Endothelial cell of umbilical vein (primary cell): ENCODE results near the gene SCNN1B. TPM values are rescaled to one million over a fixed set of nuclear protein-coding genes. Genes with fewer than 3 reads are reported as not detected.

Experiments
- BruUV-seq: library from RNA; stranded (reverse); fragments of 400-500 nt; replicated peaks from 2 replicates; lab custom pipeline; 2021; lab: Mats Ljungman, UMichigan
- CTCF ChIA-PET: fragments of 300-600, 350-600 bp; sonication (Branson Sonifier 250); formaldehyde crosslinking; loops from one replicate; lab custom pipeline; 2021; ENCODE audit warnings: antibody characterized with exemption, inconsistent platforms; lab: Charles Lee
- POLR2A ChIA-PET: fragments of 300-600, 350-600 bp; sonication (Branson Sonifier 250); formaldehyde crosslinking; loops from one replicate; lab custom pipeline; 2021; ENCODE audit warnings: antibody characterized with exemption, inconsistent platforms; lab: Charles Lee
- DNase-seq: peaks from one replicate; pipeline ENCODE4 v3.0.0-alpha.2; 2011; ENCODE audit warnings: low read depth, low spot score
- FAIRE-seq: peaks from 2 replicates; lab custom pipeline; 2011; peaks lifted over from hg19 to GRCh38; lab: Jason Lieb, UNC
- H2AFZ ChIP-seq: 2 replicates; pipeline ENCODE4 v1.6.0; 2012; ENCODE audit warnings: low read depth, low read length, control low read depth, inconsistent platforms
- H3K27ac ChIP-seq: 2 replicates; pipeline ENCODE4 v1.5.1; 2011; ENCODE audit warnings: low read depth, mild to moderate bottlenecking, control low read depth, low read length, moderate library complexity; ENCODE audit not compliant: insufficient read depth
- H3K27me3 ChIP-seq, 2 experiments: 2 replicates each; pipeline versions ENCODE4 v1.6.0 to v1.6.1; 2011; ENCODE audit warnings: low read length in 2 of 2, mixed read lengths in 1 of 2; ENCODE audit not compliant: control insufficient read depth in 2 of 2, insufficient read depth in 2 of 2
- H3K36me3 ChIP-seq, 2 experiments: 2 replicates in 1 of 2; 3 replicates in 1 of 2; pipeline ENCODE4 v1.5.1; 2011; ENCODE audit warnings: low read length in 2 of 2, mild to moderate bottlenecking in 1 of 2, moderate library complexity in 1 of 2; ENCODE audit not compliant: control insufficient read depth in 2 of 2, insufficient read depth in 2 of 2; ENCODE audit errors: extremely low read depth in 1 of 2
- H3K4me1 ChIP-seq: 3 replicates; pipeline ENCODE4 v1.5.1; 2011; ENCODE audit warnings: mild to moderate bottlenecking, low read length; ENCODE audit not compliant: control insufficient read depth, insufficient read depth; ENCODE audit errors: extremely low read depth
- H3K4me2 ChIP-seq: 2 replicates; pipeline ENCODE4 v1.6.1; 2011; ENCODE audit warnings: low read length, control low read depth, mixed read lengths; ENCODE audit not compliant: insufficient read depth
- H3K4me3 ChIP-seq, 3 experiments: fragments of 200-600 bp in 1 of 3; sonication (generic), shearing (Covaris generic) in 1 of 3; replicated peaks in 1 of 3; 2 replicates each; pipeline ENCODE4 v1.5.1; 2011 to 2016; ENCODE audit warnings: control low read depth in 3 of 3, low read length in 3 of 3, mild to moderate bottlenecking in 2 of 3, inconsistent platforms in 1 of 3, low read depth in 1 of 3, moderate library complexity in 1 of 3; ENCODE audit not compliant: insufficient read depth in 1 of 3
- H3K79me2 ChIP-seq: 2 replicates; pipeline ENCODE4 v1.6.0; 2012; ENCODE audit warnings: low read length, inconsistent platforms; ENCODE audit not compliant: control insufficient read depth, insufficient read depth
- H3K9ac ChIP-seq: replicated peaks from 2 replicates; pipeline ENCODE3; 2011; ENCODE audit warnings: low read length, control low read depth; ENCODE audit not compliant: insufficient read depth; ENCODE audit errors: extremely low read depth
- H3K9me1 ChIP-seq: replicated peaks from 3 replicates; pipeline ENCODE4 v1.6.0; 2011; ENCODE audit warnings: mild to moderate bottlenecking, low read length; ENCODE audit not compliant: control insufficient read depth, insufficient read depth; ENCODE audit errors: extremely low read depth
- H3K9me3 ChIP-seq: replicated peaks from 2 replicates; pipeline ENCODE4 v1.5.1; 2012; ENCODE audit warnings: low read length, inconsistent platforms; ENCODE audit not compliant: control insufficient read depth, insufficient read depth
- H4K20me1 ChIP-seq: replicated peaks from 2 replicates; pipeline ENCODE3; 2011; ENCODE audit warnings: mild to moderate bottlenecking, low read length; ENCODE audit not compliant: control insufficient read depth, insufficient read depth; ENCODE audit errors: extremely low read depth
- CTCF ChIP-seq, 2 donors: IDR thresholded peaks; 1 replicate in 1 of 2; 2 replicates in 1 of 2; pipeline ENCODE4 v1.5.1; 2011; ENCODE audit warnings: low read length in 2 of 2, mild to moderate bottlenecking in 2 of 2, moderate library complexity in 2 of 2, control low read depth in 1 of 2, inconsistent platforms in 1 of 2, low read depth in 1 of 2; ENCODE audit not compliant: insufficient read depth in 1 of 2; ENCODE audit errors: extremely low read depth in 1 of 2
- EZH2 ChIP-seq: IDR thresholded peaks from 2 replicates; pipeline ENCODE4 v1.6.1; 2012; ENCODE audit warnings: borderline replicate concordance, low read depth, mild to moderate bottlenecking, moderate library complexity, low read length, inconsistent platforms; ENCODE audit not compliant: severe bottlenecking
- FOS ChIP-seq: IDR thresholded peaks from 2 replicates; pipeline ENCODE4 v1.6.1; 2011; ENCODE audit warnings: mild to moderate bottlenecking, low read length, moderate library complexity, borderline replicate concordance; ENCODE audit not compliant: insufficient read depth
- GATA2 ChIP-seq: IDR thresholded peaks from 2 replicates; pipeline ENCODE4 v1.7.0; 2011; ENCODE audit warnings: low read depth, mild to moderate bottlenecking, moderate library complexity, mixed read lengths, low read length; ENCODE audit not compliant: insufficient read length, insufficient read depth
- JUN ChIP-seq: IDR thresholded peaks from 2 replicates; pipeline ENCODE4 v1.6.1; 2011; ENCODE audit warnings: borderline replicate concordance, low read depth; ENCODE audit not compliant: insufficient read length, insufficient read depth
- MAX ChIP-seq: IDR thresholded peaks from 2 replicates; pipeline ENCODE4 v1.6.1; 2011; ENCODE audit not compliant: insufficient read depth, insufficient read length
- MYC ChIP-seq: IDR thresholded peaks from one replicate; pipeline ENCODE4 v1.6.1; 2011; ENCODE audit warnings: mild to moderate bottlenecking, low read depth, low read length
- POLR2A ChIP-seq: IDR thresholded peaks from 2 replicates; pipeline ENCODE4 v1.6.1; 2012; ENCODE audit warnings: low read depth, mild to moderate bottlenecking, control low read depth, low read length
- POLR2AphosphoS5 ChIP-seq: IDR thresholded peaks from 2 replicates; pipeline ENCODE4 v1.6.1; 2012; ENCODE audit warnings: low read depth, mild to moderate bottlenecking, control low read depth, low read length, moderate library complexity; ENCODE audit not compliant: insufficient read depth
- dilution Hi-C: fragments of 300-500 bp; cut with MboI; formaldehyde crosslinking; loops from one replicate; pipeline ENCODE4 v1.15.0; 2019; ENCODE audit warnings: low sequenced_read_pairs; ENCODE audit not compliant: extremely low pct_ligation_motif_present
- intact Hi-C: fragments of 100-400 bp; cut with micrococcal nuclease; formaldehyde crosslinking; loops from one replicate; pipeline ENCODE4 v1.10.0; 2022
- polyA plus RNA-seq, 4 experiments: library from polyadenylated mRNA; depleted of rRNA in 3 of 4; stranded (reverse) in 3 of 4; unstranded in 1 of 4; fragments of >200 nt; gene quantifications; 2 replicates each; pipeline versions ENCODE4 v1.2.1 to v1.2.3, GENCODE V29; 2011 to 2012; ENCODE audit warnings: missing spikeins in 1 of 4
- total RNA-seq: library from RNA; stranded (reverse); gene quantifications from 2 replicates; pipeline ENCODE4 v1.2.3, GENCODE V29; 2021

SCNN1B gene
- total and polyA plus RNA-seq, 2 donors (not counting 3 experiments of a cell fraction or from before 2014, with no cell fraction given) = not detected

GRCh38 chr16:23375643-23376042, 73.5 kb downstream of the SCNN1B start:
- FAIRE-seq (no peak), DNase-seq (no peak)
- intact Hi-C loops = no loop called here
- dilution Hi-C loops = no loop called here
- Histone ChIP-seq H3K4me1 (no peaks in the 10 kb centered on the region), H4K20me1 (no peaks in the 10 kb centered on the region), H3K4me2 (no peak overlapping the region), H3K9ac (no peak overlapping the region), H3K27me3 (no peaks in the 10 kb centered on the region), H3K36me3 (no peaks in the 10 kb centered on the region), H2AFZ (no peak overlapping the region), H3K79me2 (no peaks in the 10 kb centered on the region), H3K4me3 (no peak overlapping the region), H3K9me1 (no peaks in the 10 kb centered on the region), H3K9me3 (no peaks in the 10 kb centered on the region), H3K27ac (no peak overlapping the region)
- TF ChIP-seq POLR2AphosphoS5 = no peak
- TF ChIP-seq POLR2A = no peak
- no peak for TF ChIP-seq MAX
- no peak for TF ChIP-seq GATA2
- no peak for TF ChIP-seq MYC
- no peak for TF ChIP-seq CTCF (IDR thresholded peaks at IDR 0.05; ENCODE audit: extremely low read depth in 1 of 2, insufficient read depth in 1 of 2, low read depth in 1 of 2, low read length in 2 of 2)
- no peak for TF ChIP-seq FOS
- TF ChIP-seq JUN = no peak
- no peak for TF ChIP-seq EZH2
- ChIA-PET CTCF (interaction anchor here (2.0 kb wide), 1 partner anchor 60 kb away, joined by 7 read pairs; no protein-coding TSS in a partner anchor), POLR2A (no interaction called here)
- no TSS peak for BruUV-seq
